H1 (cell line): ENCODE data around the gene TPBGL. TPM values are rescaled to one million over a fixed set of nuclear protein-coding genes. Genes with fewer than 3 reads are reported as not detected.

Experiments used
- BCL11A ChIP-seq, 2 experiments: IDR thresholded peaks; one replicate each; pipeline ENCODE4 v1.6.1; 2011; ENCODE audit warnings: low read depth in 2 of 2, low read length in 2 of 2, mild to moderate bottlenecking in 2 of 2
- CHD2 ChIP-seq: IDR thresholded peaks from 2 replicates; pipeline ENCODE4 v1.6.1; 2012; ENCODE audit warnings: low read length, improper control_type of control experiment
- FOSL1 ChIP-seq: IDR thresholded peaks from 2 replicates; pipeline ENCODE4 v1.6.1; 2011; ENCODE audit warnings: mild to moderate bottlenecking, low read depth, low read length, moderate library complexity; ENCODE audit not compliant: insufficient read depth
- GTF2F1 ChIP-seq: IDR thresholded peaks from 2 replicates; pipeline ENCODE4 v1.6.1; 2012; ENCODE audit warnings: low read depth, low read length, improper control_type of control experiment, borderline replicate concordance
- JUN ChIP-seq: IDR thresholded peaks from 2 replicates; pipeline ENCODE4 v1.6.1; 2011; ENCODE audit warnings: low read depth, mild to moderate bottlenecking, improper control_type of control experiment, low read length
- SIN3A ChIP-seq, 2 experiments: IDR thresholded peaks in 1 of 2; conservative IDR thresholded peaks in 1 of 2; 2 replicates each; pipeline ENCODE4 v1.6.1; 2011 to 2012; ENCODE audit warnings: low read length in 2 of 2, improper control_type of control experiment in 1 of 2, low read depth in 1 of 2, mild to moderate bottlenecking in 1 of 2
- SUZ12 ChIP-seq: fragments of 200-600 bp; sonication (generic); IDR thresholded peaks from 2 replicates; pipeline ENCODE4 v1.6.1; 2012; ENCODE audit warnings: mild to moderate bottlenecking, inconsistent platforms, low read length, moderate library complexity, mixed read lengths
- polyA plus RNA-seq, 7 experiments: library from polyadenylated mRNA; depleted of rRNA in 3 of 7; stranded (reverse) in 5 of 7; unstranded in 2 of 7; fragments of >200 nt in 5 of 7; fragments of 200-250 nt in 2 of 7; gene quantifications; 1 replicate in 5 of 7; 2 replicates in 1 of 7; 4 replicates in 1 of 7; pipeline versions ENCODE4 v1.2.1 to v1.2.3, GENCODE V29; 2011 to 2013; ENCODE audit warnings: missing spikeins in 2 of 7, mixed read lengths in 2 of 7
- total RNA-seq: library from RNA; stranded (reverse); fragmentation: NEBNext Ultra II Directional; extraction: Animal tissue kit (Norgen Biotek cat#: 25700); gene quantifications from 2 replicates; pipeline ENCODE4 v1.2.1, GENCODE V29; 2021
- TF ChIP-seq, protein P1 (sequence below): fragments of 300-600 bp; sonication (generic); IDR thresholded peaks from 2 replicates; pipeline ENCODE4 v1.7.1; 2012; ENCODE audit warnings: low read length, moderate library complexity, mild to moderate bottlenecking, inconsistent platforms; ENCODE audit not compliant: insufficient replicate concordance
- TF ChIP-seq, protein P2 (sequence below): IDR thresholded peaks from 2 replicates; pipeline ENCODE4 v1.6.1; 2012; ENCODE audit warnings: inconsistent platforms

The TPBGL gene
- total and polyA plus RNA-seq, 2 of the 8 experiments (the other 6 are each of a cell fraction or from before 2014, with no cell fraction given): 0.26 to 0.37 TPM

DNA sequence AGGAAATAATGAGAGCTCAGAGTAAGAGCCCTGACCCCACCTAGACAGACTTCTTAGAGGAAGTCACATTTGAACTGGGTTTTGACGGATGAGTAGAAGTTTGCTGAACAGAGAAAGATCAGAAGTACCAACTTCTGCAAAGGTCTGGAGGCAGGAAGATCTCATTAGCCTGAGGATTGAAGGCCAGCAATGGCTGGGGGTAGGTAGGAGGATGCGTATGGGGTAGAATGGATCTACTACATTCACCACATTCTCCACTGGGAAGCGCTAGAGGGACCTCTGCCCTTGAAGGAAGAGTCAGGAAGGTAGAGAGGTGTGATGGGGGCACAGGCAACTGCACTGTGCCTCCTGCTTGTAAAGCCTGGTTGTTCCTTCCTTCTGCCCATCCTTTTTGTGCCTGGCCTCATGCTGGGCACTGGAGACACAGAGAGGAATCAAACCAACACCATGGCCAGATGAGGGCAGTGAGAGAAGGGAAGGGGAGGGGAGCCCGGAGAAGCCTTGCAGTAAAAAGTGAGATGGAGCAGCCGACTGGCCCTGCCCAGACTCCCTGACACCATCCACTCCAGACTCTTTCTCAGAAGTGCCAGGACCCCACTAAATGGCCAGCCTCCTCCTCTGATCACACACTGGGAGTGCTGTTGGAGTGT is 4.9 kb downstream of the TPBGL start (continued):
- TF ChIP-seq, protein P1, sequence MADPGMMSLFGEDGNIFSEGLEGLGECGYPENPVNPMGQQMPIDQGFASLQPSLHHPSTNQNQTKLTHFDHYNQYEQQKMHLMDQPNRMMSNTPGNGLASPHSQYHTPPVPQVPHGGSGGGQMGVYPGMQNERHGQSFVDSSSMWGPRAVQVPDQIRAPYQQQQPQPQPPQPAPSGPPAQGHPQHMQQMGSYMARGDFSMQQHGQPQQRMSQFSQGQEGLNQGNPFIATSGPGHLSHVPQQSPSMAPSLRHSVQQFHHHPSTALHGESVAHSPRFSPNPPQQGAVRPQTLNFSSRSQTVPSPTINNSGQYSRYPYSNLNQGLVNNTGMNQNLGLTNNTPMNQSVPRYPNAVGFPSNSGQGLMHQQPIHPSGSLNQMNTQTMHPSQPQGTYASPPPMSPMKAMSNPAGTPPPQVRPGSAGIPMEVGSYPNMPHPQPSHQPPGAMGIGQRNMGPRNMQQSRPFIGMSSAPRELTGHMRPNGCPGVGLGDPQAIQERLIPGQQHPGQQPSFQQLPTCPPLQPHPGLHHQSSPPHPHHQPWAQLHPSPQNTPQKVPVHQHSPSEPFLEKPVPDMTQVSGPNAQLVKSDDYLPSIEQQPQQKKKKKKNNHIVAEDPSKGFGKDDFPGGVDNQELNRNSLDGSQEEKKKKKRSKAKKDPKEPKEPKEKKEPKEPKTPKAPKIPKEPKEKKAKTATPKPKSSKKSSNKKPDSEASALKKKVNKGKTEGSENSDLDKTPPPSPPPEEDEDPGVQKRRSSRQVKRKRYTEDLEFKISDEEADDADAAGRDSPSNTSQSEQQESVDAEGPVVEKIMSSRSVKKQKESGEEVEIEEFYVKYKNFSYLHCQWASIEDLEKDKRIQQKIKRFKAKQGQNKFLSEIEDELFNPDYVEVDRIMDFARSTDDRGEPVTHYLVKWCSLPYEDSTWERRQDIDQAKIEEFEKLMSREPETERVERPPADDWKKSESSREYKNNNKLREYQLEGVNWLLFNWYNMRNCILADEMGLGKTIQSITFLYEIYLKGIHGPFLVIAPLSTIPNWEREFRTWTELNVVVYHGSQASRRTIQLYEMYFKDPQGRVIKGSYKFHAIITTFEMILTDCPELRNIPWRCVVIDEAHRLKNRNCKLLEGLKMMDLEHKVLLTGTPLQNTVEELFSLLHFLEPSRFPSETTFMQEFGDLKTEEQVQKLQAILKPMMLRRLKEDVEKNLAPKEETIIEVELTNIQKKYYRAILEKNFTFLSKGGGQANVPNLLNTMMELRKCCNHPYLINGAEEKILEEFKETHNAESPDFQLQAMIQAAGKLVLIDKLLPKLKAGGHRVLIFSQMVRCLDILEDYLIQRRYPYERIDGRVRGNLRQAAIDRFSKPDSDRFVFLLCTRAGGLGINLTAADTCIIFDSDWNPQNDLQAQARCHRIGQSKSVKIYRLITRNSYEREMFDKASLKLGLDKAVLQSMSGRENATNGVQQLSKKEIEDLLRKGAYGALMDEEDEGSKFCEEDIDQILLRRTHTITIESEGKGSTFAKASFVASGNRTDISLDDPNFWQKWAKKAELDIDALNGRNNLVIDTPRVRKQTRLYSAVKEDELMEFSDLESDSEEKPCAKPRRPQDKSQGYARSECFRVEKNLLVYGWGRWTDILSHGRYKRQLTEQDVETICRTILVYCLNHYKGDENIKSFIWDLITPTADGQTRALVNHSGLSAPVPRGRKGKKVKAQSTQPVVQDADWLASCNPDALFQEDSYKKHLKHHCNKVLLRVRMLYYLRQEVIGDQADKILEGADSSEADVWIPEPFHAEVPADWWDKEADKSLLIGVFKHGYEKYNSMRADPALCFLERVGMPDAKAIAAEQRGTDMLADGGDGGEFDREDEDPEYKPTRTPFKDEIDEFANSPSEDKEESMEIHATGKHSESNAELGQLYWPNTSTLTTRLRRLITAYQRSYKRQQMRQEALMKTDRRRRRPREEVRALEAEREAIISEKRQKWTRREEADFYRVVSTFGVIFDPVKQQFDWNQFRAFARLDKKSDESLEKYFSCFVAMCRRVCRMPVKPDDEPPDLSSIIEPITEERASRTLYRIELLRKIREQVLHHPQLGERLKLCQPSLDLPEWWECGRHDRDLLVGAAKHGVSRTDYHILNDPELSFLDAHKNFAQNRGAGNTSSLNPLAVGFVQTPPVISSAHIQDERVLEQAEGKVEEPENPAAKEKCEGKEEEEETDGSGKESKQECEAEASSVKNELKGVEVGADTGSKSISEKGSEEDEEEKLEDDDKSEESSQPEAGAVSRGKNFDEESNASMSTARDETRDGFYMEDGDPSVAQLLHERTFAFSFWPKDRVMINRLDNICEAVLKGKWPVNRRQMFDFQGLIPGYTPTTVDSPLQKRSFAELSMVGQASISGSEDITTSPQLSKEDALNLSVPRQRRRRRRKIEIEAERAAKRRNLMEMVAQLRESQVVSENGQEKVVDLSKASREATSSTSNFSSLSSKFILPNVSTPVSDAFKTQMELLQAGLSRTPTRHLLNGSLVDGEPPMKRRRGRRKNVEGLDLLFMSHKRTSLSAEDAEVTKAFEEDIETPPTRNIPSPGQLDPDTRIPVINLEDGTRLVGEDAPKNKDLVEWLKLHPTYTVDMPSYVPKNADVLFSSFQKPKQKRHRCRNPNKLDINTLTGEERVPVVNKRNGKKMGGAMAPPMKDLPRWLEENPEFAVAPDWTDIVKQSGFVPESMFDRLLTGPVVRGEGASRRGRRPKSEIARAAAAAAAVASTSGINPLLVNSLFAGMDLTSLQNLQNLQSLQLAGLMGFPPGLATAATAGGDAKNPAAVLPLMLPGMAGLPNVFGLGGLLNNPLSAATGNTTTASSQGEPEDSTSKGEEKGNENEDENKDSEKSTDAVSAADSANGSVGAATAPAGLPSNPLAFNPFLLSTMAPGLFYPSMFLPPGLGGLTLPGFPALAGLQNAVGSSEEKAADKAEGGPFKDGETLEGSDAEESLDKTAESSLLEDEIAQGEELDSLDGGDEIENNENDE: no peak
- TF ChIP-seq SUZ12 (no peak), BCL11A (IDR thresholded peaks at IDR 0.05; ENCODE audit: low read depth in 2 of 2, low read length in 2 of 2) (no peak), JUN (no peak), GTF2F1 (no peak), CHD2 (no peak), SIN3A (conservative IDR thresholded peaks at IDR 0.05 in 1 of 2, IDR thresholded peaks at IDR 0.05 in 1 of 2; ENCODE audit: low read depth in 1 of 2, low read length in 2 of 2) (no peak), FOSL1 (no peak)
- TF ChIP-seq, protein P2, sequence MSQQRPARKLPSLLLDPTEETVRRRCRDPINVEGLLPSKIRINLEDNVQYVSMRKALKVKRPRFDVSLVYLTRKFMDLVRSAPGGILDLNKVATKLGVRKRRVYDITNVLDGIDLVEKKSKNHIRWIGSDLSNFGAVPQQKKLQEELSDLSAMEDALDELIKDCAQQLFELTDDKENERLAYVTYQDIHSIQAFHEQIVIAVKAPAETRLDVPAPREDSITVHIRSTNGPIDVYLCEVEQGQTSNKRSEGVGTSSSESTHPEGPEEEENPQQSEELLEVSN: no peak
